ENCODE results near the gene CLEC2A. TPM values are rescaled to one million over a fixed set of nuclear protein-coding genes. Genes with fewer than 3 reads are reported as not detected.
"Not testable (repeated sequence)": the region's sequence is repeated elsewhere in the genome, so short reads cannot be mapped to it uniquely, and the experiment has no call there.

The CLEC2A gene
- total RNA-seq, 1 experiment from 2014 or later = not detected

- intact Hi-C loops (cut with micrococcal nuclease; ENCODE audit: unreplicated experiment); H3K9me3 ChIP-seq (ENCODE audit: control insufficient read depth, insufficient read depth, low read depth, low read length); ATAC-seq; H3K27me3 ChIP-seq (ENCODE audit: control insufficient read depth, insufficient read depth, low read length); H3K4me1 ChIP-seq (ENCODE audit: control insufficient read depth, insufficient read depth, low read length); DNase-seq (ENCODE audit: low read depth, low spot score); BruUV-seq (replicated peaks); in situ Hi-C loops (cut with HindIII; ENCODE audit: low pct_unique_long_range_greater_than_20kb, low sequenced_read_pairs); H3K36me3 ChIP-seq (ENCODE audit: control insufficient read depth, insufficient read depth, low read length); H3K4me3 ChIP-seq (ENCODE audit: low read depth in 2 of 2, low read length in 2 of 2); H3K27ac ChIP-seq (ENCODE audit: low read length); POLR2A ChIA-PET; CTCF ChIA-PET: not testable (repeated sequence)
Measured at GRCh38 chr12:9976626-9977025, 44.5 kb upstream of the CLEC2A start.

GRCh38 chr12:9975614-9976013, 43.4 kb upstream of the CLEC2A start:
- H3K4me3 ChIP-seq (ENCODE audit: low read depth in 2 of 2, low read length in 2 of 2) = no peak overlapping the region

GRCh38 chr12:9974731-9975130, 42.6 kb upstream of the CLEC2A start:
- BruUV-seq (replicated peaks); H3K27me3 ChIP-seq (ENCODE audit: control insufficient read depth, insufficient read depth, low read length); H3K36me3 ChIP-seq (ENCODE audit: control insufficient read depth, insufficient read depth, low read length); intact Hi-C loops (cut with micrococcal nuclease; ENCODE audit: unreplicated experiment); H3K4me1 ChIP-seq (ENCODE audit: control insufficient read depth, insufficient read depth, low read length); CTCF ChIA-PET; H3K9me3 ChIP-seq (ENCODE audit: control insufficient read depth, insufficient read depth, low read depth, low read length); H3K4me3 ChIP-seq (ENCODE audit: low read depth in 2 of 2, low read length in 2 of 2); in situ Hi-C loops (cut with HindIII; ENCODE audit: low pct_unique_long_range_greater_than_20kb, low sequenced_read_pairs); POLR2A ChIA-PET; H3K27ac ChIP-seq (ENCODE audit: low read length); ATAC-seq; DNase-seq (ENCODE audit: low read depth, low spot score): not testable (repeated sequence)

More at GRCh38 chr12:9975614-9976013, 43.4 kb upstream of the CLEC2A start:
- Histone ChIP-seq H3K27me3 (ENCODE audit: control insufficient read depth, insufficient read depth, low read length) (no peaks in the 10 kb centered on the region), H3K27ac (ENCODE audit: low read length) (no peak overlapping the region), H3K36me3 (ENCODE audit: control insufficient read depth, insufficient read depth, low read length) (no peaks in the 10 kb centered on the region), H3K4me1 (ENCODE audit: control insufficient read depth, insufficient read depth, low read length) (no peaks in the 10 kb centered on the region), H3K9me3 (ENCODE audit: control insufficient read depth, insufficient read depth, low read depth, low read length) (no peaks in the 10 kb centered on the region)
- no peak for ATAC-seq
- ChIA-PET CTCF (no interaction called here), POLR2A (no interaction called here)
- no TSS peak for BruUV-seq (replicated peaks)
- in situ Hi-C loops (cut with HindIII; ENCODE audit: low pct_unique_long_range_greater_than_20kb, low sequenced_read_pairs) (no loop called here), intact Hi-C loops (cut with micrococcal nuclease; ENCODE audit: unreplicated experiment) (no loop called here)
- DNase-seq (ENCODE audit: low read depth, low spot score) = no peak
- no peak for TF ChIP-seq REST (IDR thresholded peaks at IDR 0.05; ENCODE audit: insufficient read depth in 1 of 2, low read depth in 2 of 2, low read length in 1 of 2)
- no peak for TF ChIP-seq CTCF (IDR thresholded peaks at IDR 0.05)
- TF ChIP-seq POLR2AphosphoS5 (IDR thresholded peaks at IDR 0.05; ENCODE audit: low read depth, low read length) = no peak
- TF ChIP-seq SIN3A (IDR thresholded peaks at IDR 0.05; ENCODE audit: borderline replicate concordance, insufficient read depth, low read depth, low read length) = no peak
